Measurements from ENCODE around the gene OMA1. TPM values are rescaled to one million over a fixed set of nuclear protein-coding genes. Genes with fewer than 3 reads are reported as not detected.

The OMA1 gene
- total RNA-seq, 5 donors from 2014 or later (not counting 1 experiment from before 2014, with no cell fraction given), result 31.3 to 50.4 (median 43.9) TPM

- peaks cover 7% of the 10 kb centered on the region for H3K36me3 Mint-ChIP-seq
- CTCF ChIA-PET, result no interaction called here
- Histone ChIP-seq H3K4me1 (ENCODE audit: control insufficient read depth in 1 of 2, extremely low read depth in 1 of 2, insufficient read depth in 2 of 2, low read length in 2 of 2) (no peaks in the 10 kb centered on the region), H3K27ac (ENCODE audit: low read length) (no peak overlapping the region), H3K4me3 (ENCODE audit: control insufficient read depth in 1 of 2, extremely low read depth in 1 of 2, low read length in 1 of 2) (no peak overlapping the region), H3K36me3 (ENCODE audit: control insufficient read depth in 2 of 2, extremely low read depth in 1 of 2, insufficient read depth in 1 of 2, low read length in 1 of 2) (peaks cover 0 to 4% of the 10 kb centered on the region in 2 donors), H3K9me3 (no peaks in the 10 kb centered on the region), H3K27me3 (replicated peaks in 1 of 2; ENCODE audit: control insufficient read depth in 2 of 2, extremely low read depth in 1 of 2, insufficient read depth in 2 of 2, low read length in 1 of 2) (no peaks in the 10 kb centered on the region)
- DNase-seq (no peak), ATAC-seq (replicated peaks in 1 of 4) (no peak)
- H3K27me3 Mint-ChIP-seq, result peaks cover 0 to 8% of the 10 kb centered on the region in 2 donors
- no peaks in the 10 kb centered on the region for H3K9me3 Mint-ChIP-seq
- H3K27ac Mint-ChIP-seq, result no peak overlapping the region
- WGBS (ENCODE audit: insufficient coverage), result 100% methylated on average over 1 of the region's 3 CpGs
- POLR2A ChIA-PET, result no interaction called here
- no peaks in the 10 kb centered on the region for H3K4me1 Mint-ChIP-seq
- H3K4me3 Mint-ChIP-seq, result no peak overlapping the region
Measured at GRCh38 chr1:58437623-58438022, 108.9 kb downstream of the OMA1 start.

DNA sequence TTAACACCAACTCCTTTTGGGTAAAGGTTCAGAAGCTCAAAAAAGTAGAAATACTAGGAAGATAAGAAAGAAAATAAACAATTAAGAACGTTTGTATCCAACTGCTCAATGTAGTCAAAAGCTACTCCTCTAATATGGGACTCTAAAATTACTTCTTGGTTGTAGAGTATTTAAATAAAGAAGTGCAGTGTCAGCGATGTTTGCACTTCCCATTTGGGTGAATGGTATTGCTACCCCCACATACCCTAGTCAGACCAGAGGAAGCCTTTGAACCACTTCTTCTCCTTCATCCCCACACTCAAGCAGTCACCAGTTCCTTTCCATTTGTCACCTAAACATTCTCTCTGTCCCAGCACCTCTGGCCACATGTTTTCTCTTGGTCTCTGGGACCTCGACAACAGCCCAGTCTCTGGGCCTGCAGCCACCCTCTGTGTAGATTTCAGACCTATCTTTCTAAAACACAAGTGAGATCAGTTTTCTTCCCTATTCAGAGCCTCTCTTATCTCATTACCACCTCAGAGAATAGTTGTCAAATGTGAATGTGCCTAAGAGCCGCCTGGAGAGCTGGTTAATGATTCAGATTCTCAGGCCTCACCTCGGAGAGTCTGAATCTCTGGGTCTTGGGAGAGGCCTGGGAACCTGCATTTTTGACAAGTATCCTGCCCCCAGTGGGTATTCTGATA lies 109.8 kb downstream of the OMA1 start:
- Histone ChIP-seq H3K9me3 (no peaks in the 10 kb centered on the region), H3K4me3 (ENCODE audit: control insufficient read depth in 1 of 2, extremely low read depth in 1 of 2, low read length in 1 of 2) (no peak overlapping the region), H3K4me1 (ENCODE audit: control insufficient read depth in 1 of 2, extremely low read depth in 1 of 2, insufficient read depth in 2 of 2, low read length in 2 of 2) (no peaks in the 10 kb centered on the region), H3K27ac (ENCODE audit: low read length) (no peak overlapping the region), H3K36me3 (ENCODE audit: control insufficient read depth in 2 of 2, extremely low read depth in 1 of 2, insufficient read depth in 1 of 2, low read length in 1 of 2) (peaks cover 0 to 4% of the 10 kb centered on the region in 2 donors), H3K27me3 (replicated peaks in 1 of 2; ENCODE audit: control insufficient read depth in 2 of 2, extremely low read depth in 1 of 2, insufficient read depth in 2 of 2, low read length in 1 of 2) (no peaks in the 10 kb centered on the region)
- ChIA-PET POLR2A (no interaction called here), CTCF (no interaction called here)
- Mint-ChIP-seq H3K27ac (no peak overlapping the region), H3K9me3 (no peaks in the 10 kb centered on the region), H3K27me3 (peaks cover 0 to 8% of the 10 kb centered on the region in 2 donors), H3K4me3 (no peak overlapping the region), H3K4me1 (no peaks in the 10 kb centered on the region), H3K36me3 (peaks cover 6% of the 10 kb centered on the region)
- no CpG with 5 or more reads among the region's 5 CpGs for WGBS (ENCODE audit: insufficient coverage)
- DNase-seq (no peak), ATAC-seq (replicated peaks in 1 of 4) (no peak)

DNA sequence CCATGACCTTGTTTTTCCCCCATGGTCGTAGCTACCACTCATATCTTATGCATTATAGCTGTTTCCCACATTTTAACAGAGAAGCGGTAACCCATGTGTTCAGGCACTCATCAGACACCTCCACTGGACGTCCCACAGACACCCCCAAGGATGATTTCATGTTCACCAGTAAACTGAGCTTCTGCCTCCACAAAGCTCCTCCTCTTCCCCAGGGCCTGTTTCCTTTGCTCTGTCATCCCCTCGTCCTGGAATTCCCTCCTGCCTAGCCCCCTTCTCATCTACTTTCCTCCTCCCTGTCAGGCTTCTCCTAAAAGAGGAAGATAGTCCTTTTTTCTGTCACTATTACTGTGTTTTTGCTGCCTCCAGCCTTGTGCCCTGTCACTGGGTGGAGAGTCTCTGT lies 111.2 kb downstream of the OMA1 start:
- H3K4me3 ChIP-seq (ENCODE audit: control insufficient read depth in 1 of 2, extremely low read depth in 1 of 2, low read length in 1 of 2), result no peak overlapping the region
- H3K27me3 ChIP-seq (replicated peaks in 1 of 2; ENCODE audit: control insufficient read depth in 2 of 2, extremely low read depth in 1 of 2, insufficient read depth in 2 of 2, low read length in 1 of 2), result no peaks in the 10 kb centered on the region
- Mint-ChIP-seq H3K27me3 (peaks cover 0 to 8% of the 10 kb centered on the region in 2 donors), H3K9me3 (no peaks in the 10 kb centered on the region), H3K4me1 (no peaks in the 10 kb centered on the region), H3K4me3 (no peak overlapping the region), H3K36me3 (peaks cover 5% of the 10 kb centered on the region), H3K27ac (no peak overlapping the region)
- POLR2A ChIA-PET, result no interaction called here
- no peaks in the 10 kb centered on the region for H3K36me3 ChIP-seq (ENCODE audit: control insufficient read depth in 2 of 2, extremely low read depth in 1 of 2, insufficient read depth in 1 of 2, low read length in 1 of 2)
- H3K9me3 ChIP-seq, result no peaks in the 10 kb centered on the region
- H3K27ac ChIP-seq (ENCODE audit: low read length), result no peak overlapping the region
- H3K4me1 ChIP-seq (ENCODE audit: control insufficient read depth in 1 of 2, extremely low read depth in 1 of 2, insufficient read depth in 2 of 2, low read length in 2 of 2), result no peaks in the 10 kb centered on the region
- DNase-seq, result no peak
- 78% methylated on average over 4 of the region's 4 CpGs for whole genome bisulfite sequencing (ENCODE audit: insufficient coverage)
- ATAC-seq (replicated peaks in 1 of 4), result no peak
- CTCF ChIA-PET, result no interaction called here

DNA sequence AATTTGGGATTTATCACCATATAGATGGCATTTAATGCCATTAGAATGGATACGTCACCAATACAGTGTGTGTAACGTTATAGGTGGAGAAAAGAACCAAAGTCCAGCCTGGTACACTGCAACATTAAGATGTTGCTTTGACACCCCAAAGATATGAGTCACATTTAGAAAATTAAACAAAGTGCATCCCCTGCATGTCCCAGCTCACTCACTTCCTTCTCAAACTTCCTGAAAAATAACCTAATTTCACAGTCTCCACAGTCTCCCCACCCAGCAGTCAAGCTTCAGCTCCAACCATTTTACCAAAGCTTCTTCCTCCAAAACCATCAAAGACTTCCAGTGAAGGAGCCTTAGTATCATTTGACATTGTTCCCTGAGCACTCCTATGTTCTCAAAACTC lies 111.9 kb downstream of the OMA1 start:
- Mint-ChIP-seq H3K27me3 (peaks cover 0 to 11% of the 10 kb centered on the region in 2 donors), H3K9me3 (no peaks in the 10 kb centered on the region), H3K27ac (no peak overlapping the region), H3K4me3 (no peak overlapping the region), H3K4me1 (no peaks in the 10 kb centered on the region), H3K36me3 (peaks cover 10% of the 10 kb centered on the region)
- ChIA-PET POLR2A (no interaction called here), CTCF (no interaction called here)
- Histone ChIP-seq H3K4me3 (ENCODE audit: control insufficient read depth in 1 of 2, extremely low read depth in 1 of 2, low read length in 1 of 2) (no peak overlapping the region), H3K36me3 (ENCODE audit: control insufficient read depth in 2 of 2, extremely low read depth in 1 of 2, insufficient read depth in 1 of 2, low read length in 1 of 2) (no peaks in the 10 kb centered on the region), H3K9me3 (no peaks in the 10 kb centered on the region), H3K27me3 (replicated peaks in 1 of 2; ENCODE audit: control insufficient read depth in 2 of 2, extremely low read depth in 1 of 2, insufficient read depth in 2 of 2, low read length in 1 of 2) (no peaks in the 10 kb centered on the region), H3K4me1 (ENCODE audit: control insufficient read depth in 1 of 2, extremely low read depth in 1 of 2, insufficient read depth in 2 of 2, low read length in 2 of 2) (no peaks in the 10 kb centered on the region), H3K27ac (ENCODE audit: low read length) (no peak overlapping the region)
- WGBS (ENCODE audit: insufficient coverage), result no CpG with 5 or more reads among the region's 2 CpGs
- DNase-seq (no peak), ATAC-seq (replicated peaks in 1 of 4) (no peak)

DNA sequence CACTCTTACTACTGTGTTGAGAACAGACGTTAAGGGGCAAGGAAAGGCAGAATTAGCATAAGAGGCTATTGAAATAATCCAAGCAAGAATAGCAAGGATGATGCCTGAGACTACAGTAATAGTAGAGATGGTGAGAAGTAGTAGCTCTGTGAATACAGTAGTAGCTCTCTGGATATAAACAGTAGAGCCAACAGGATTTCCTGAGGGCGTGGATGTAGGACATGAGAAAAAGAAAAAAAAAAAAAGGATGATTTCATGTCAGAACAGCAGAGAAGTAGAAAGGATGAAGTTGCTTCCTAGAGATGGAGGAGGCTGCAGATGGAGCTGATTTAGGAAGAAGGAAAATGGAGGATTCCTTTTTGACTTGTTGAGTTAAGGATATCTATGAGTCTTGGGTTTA lies 112.3 kb downstream of the OMA1 start:
- no peaks in the 10 kb centered on the region for H3K9me3 Mint-ChIP-seq
- H3K4me1 Mint-ChIP-seq, result no peaks in the 10 kb centered on the region
- CTCF ChIA-PET, result no interaction called here
- H3K36me3 Mint-ChIP-seq, result peaks cover 15% of the 10 kb centered on the region
- WGBS (ENCODE audit: insufficient coverage), result 75% methylated on average over 2 of the region's 2 CpGs
- ATAC-seq (replicated peaks in 1 of 4) (no peak), DNase-seq (no peak)
- no peak overlapping the region for H3K4me3 Mint-ChIP-seq
- H3K27ac ChIP-seq (ENCODE audit: low read length), result no peak overlapping the region
- no peak overlapping the region for H3K27ac Mint-ChIP-seq
- no peaks in the 10 kb centered on the region for H3K4me1 ChIP-seq (ENCODE audit: control insufficient read depth in 1 of 2, extremely low read depth in 1 of 2, insufficient read depth in 2 of 2, low read length in 2 of 2)
- no peaks in the 10 kb centered on the region for H3K36me3 ChIP-seq (ENCODE audit: control insufficient read depth in 2 of 2, extremely low read depth in 1 of 2, insufficient read depth in 1 of 2, low read length in 1 of 2)
- H3K27me3 Mint-ChIP-seq, result peaks cover 0 to 7% of the 10 kb centered on the region in 2 donors
- H3K4me3 ChIP-seq (ENCODE audit: control insufficient read depth in 1 of 2, extremely low read depth in 1 of 2, low read length in 1 of 2), result no peak overlapping the region
- no peaks in the 10 kb centered on the region for H3K9me3 ChIP-seq
- H3K27me3 ChIP-seq (replicated peaks in 1 of 2; ENCODE audit: control insufficient read depth in 2 of 2, extremely low read depth in 1 of 2, insufficient read depth in 2 of 2, low read length in 1 of 2), result no peaks in the 10 kb centered on the region
- POLR2A ChIA-PET, result no interaction called here

DNA sequence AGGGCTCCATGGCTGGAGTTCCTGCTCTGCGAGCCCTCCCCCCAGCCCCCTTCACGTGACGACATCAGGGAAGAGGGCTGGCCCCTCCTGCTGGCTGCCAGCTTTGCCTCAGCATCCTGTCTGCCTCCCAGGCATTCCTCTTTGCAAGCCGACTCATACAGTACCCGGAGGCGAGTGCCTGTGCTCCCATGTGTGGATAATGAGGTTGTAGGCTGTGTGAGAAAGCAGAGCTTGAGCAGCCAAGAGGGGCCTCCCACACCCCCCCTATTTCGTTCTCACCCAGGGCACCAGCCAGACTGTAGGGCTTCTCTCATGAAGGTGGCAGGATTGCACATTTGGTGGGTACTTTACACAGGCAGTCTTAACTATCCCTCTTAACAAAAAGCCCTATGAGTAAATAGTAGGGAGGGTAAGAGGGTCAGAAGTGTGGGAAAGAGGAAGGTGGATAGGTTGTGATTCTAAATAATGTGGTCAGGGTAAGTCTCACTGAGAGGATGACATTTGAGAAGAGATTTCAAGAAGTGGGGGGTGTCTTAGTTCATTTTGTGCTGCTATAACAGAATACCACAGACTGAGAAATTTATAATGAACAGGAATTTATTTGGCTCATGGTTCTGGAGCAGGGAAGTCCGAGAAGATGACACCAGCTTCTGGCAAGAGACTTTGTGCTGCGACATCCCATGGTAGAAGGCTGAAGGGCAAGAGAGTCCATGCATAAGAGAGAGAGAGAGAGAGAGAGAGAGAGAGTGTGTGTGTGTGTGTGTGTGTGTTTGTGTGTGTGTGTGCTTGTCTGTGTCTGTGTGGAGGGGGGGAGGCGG lies 113.5 kb downstream of the OMA1 start:
- CTCF ChIA-PET, result no interaction called here
- 88% methylated on average over 5 of the region's 10 CpGs for WGBS (ENCODE audit: insufficient coverage)
- POLR2A ChIA-PET, result no interaction called here

More for the DNA sequence above, 113.5 kb downstream of the OMA1 start:
- H3K9me3 Mint-ChIP-seq, result no peaks in the 10 kb centered on the region
- H3K4me1 ChIP-seq (ENCODE audit: control insufficient read depth in 1 of 2, extremely low read depth in 1 of 2, insufficient read depth in 2 of 2, low read length in 2 of 2), result no peaks in the 10 kb centered on the region
- ATAC-seq (replicated peaks in 1 of 4) (no peak), DNase-seq (no peak)
- no peaks in the 10 kb centered on the region for H3K36me3 ChIP-seq (ENCODE audit: control insufficient read depth in 2 of 2, extremely low read depth in 1 of 2, insufficient read depth in 1 of 2, low read length in 1 of 2)
- no peaks in the 10 kb centered on the region for H3K27me3 ChIP-seq (replicated peaks in 1 of 2; ENCODE audit: control insufficient read depth in 2 of 2, extremely low read depth in 1 of 2, insufficient read depth in 2 of 2, low read length in 1 of 2)
- no peak overlapping the region for H3K4me3 ChIP-seq (ENCODE audit: control insufficient read depth in 1 of 2, extremely low read depth in 1 of 2, low read length in 1 of 2)
- no peaks in the 10 kb centered on the region for H3K4me1 Mint-ChIP-seq
- H3K36me3 Mint-ChIP-seq, result peaks cover 17% of the 10 kb centered on the region
- H3K27me3 Mint-ChIP-seq, result peaks cover 0 to 4% of the 10 kb centered on the region in 2 donors
- H3K27ac Mint-ChIP-seq, result no peak overlapping the region
- H3K4me3 Mint-ChIP-seq, result no peak overlapping the region
- no peak overlapping the region for H3K27ac ChIP-seq (ENCODE audit: low read length)
- H3K9me3 ChIP-seq, result no peaks in the 10 kb centered on the region

All from T-cell (primary cell).